Mesendoderm (in vitro differentiated cells): ENCODE data around the gene PNPO.

ENCODE experiments used
- DNase-seq: peaks from one replicate; pipeline ENCODE4 v3.0.0; 2013
- H2AK5ac ChIP-seq: 2 replicates; pipeline ENCODE4 v1.6.1; 2013; ENCODE audit warnings: low read length, inconsistent platforms
- H2BK120ac ChIP-seq: 2 replicates; pipeline ENCODE4 v1.6.1; 2013; ENCODE audit warnings: low read depth, mild to moderate bottlenecking, low read length, moderate library complexity, mixed read lengths
- H2BK15ac ChIP-seq: replicated peaks from 2 replicates; pipeline ENCODE4 v1.6.1; 2013; ENCODE audit warnings: low read depth, mild to moderate bottlenecking, moderate library complexity
- H2BK5ac ChIP-seq: 2 replicates; pipeline ENCODE4 v1.6.1; 2013; ENCODE audit warnings: low read length, inconsistent platforms
- H3K18ac ChIP-seq: 2 replicates; pipeline ENCODE4 v1.6.1; 2013; ENCODE audit warnings: mild to moderate bottlenecking, low read length, mixed read lengths
- H3K23ac ChIP-seq: one replicate; pipeline ENCODE4 v1.6.1; 2013; ENCODE audit warnings: low read length
- H3K27ac ChIP-seq: 2 replicates; pipeline ENCODE4 v1.5.1; 2013; ENCODE audit warnings: low read depth, mild to moderate bottlenecking, inconsistent platforms, low read length, moderate library complexity
- H3K27me3 ChIP-seq: 2 replicates; pipeline ENCODE4 v1.6.1; 2013; ENCODE audit warnings: low read length, control low read depth, mild to moderate bottlenecking, inconsistent platforms; ENCODE audit not compliant: insufficient read depth, poor library complexity
- H3K36me3 ChIP-seq: 2 replicates; pipeline ENCODE4 v1.6.1; 2013; ENCODE audit warnings: low read length, inconsistent platforms; ENCODE audit not compliant: control insufficient read depth, insufficient read depth
- H3K4ac ChIP-seq: one replicate; pipeline ENCODE4 v1.6.1; 2013; ENCODE audit warnings: low read depth, mild to moderate bottlenecking, low read length, moderate library complexity
- H3K4me1 ChIP-seq: 2 replicates; pipeline ENCODE4 v1.6.1; 2013; ENCODE audit warnings: low read depth, low read length, inconsistent platforms; ENCODE audit not compliant: control insufficient read depth
- H3K4me2 ChIP-seq: 2 replicates; pipeline ENCODE4 v1.6.1; 2013; ENCODE audit warnings: low read length
- H3K4me3 ChIP-seq: 2 replicates; pipeline ENCODE4 v1.5.1; 2013; ENCODE audit warnings: mild to moderate bottlenecking, low read length
- H3K56ac ChIP-seq: one replicate; pipeline ENCODE4 v1.6.1; 2013; ENCODE audit warnings: low read length
- H3K79me1 ChIP-seq: 2 replicates; pipeline ENCODE4 v1.6.1; 2013; ENCODE audit warnings: low read length, inconsistent platforms
- H3K79me2 ChIP-seq: 2 replicates; pipeline ENCODE4 v1.6.1; 2013; ENCODE audit warnings: mild to moderate bottlenecking, low read length; ENCODE audit not compliant: control insufficient read depth, insufficient read depth
- H3K9ac ChIP-seq: 2 replicates; pipeline ENCODE4 v1.6.1; 2013; ENCODE audit warnings: low read length, inconsistent platforms
- H4K5ac ChIP-seq: one replicate; pipeline ENCODE4 v1.6.1; 2013; ENCODE audit warnings: low read length
- H4K8ac ChIP-seq: one replicate; pipeline ENCODE4 v1.6.1; 2013; ENCODE audit warnings: low read depth, mild to moderate bottlenecking, control low read depth, low read length, moderate library complexity
- WGBS: extraction: QIAGEN DNeasy Blood & Tissue Kit; methylation state at CpG from one replicate; pipeline ENCODE4 v1.1.7; 2013; ENCODE audit warnings: low lambda C conversion rate, missing lambda C conversion rate; ENCODE audit not compliant: insufficient coverage; ENCODE audit errors: extremely low coverage; 5-methylcytosine and 5-hydroxymethylcytosine counted together

The PNPO gene

GRCh38 chr17:47946516-47946915 lies 5.1 kb downstream of the PNPO start:
- Histone ChIP-seq H2BK15ac (no peak overlapping the region), H3K27ac (no peak overlapping the region), H3K4ac (no peak overlapping the region), H2BK120ac (no peak overlapping the region), H4K8ac (no peak overlapping the region), H3K4me3 (no peak overlapping the region), H3K27me3 (no peaks in the 10 kb centered on the region), H3K56ac (no peak overlapping the region), H3K79me1 (no peaks in the 10 kb centered on the region), H4K5ac (no peak overlapping the region), H3K18ac (no peak overlapping the region), H3K79me2 (no peaks in the 10 kb centered on the region), H2AK5ac (no peak overlapping the region), H2BK5ac (no peak overlapping the region), H3K36me3 (no peaks in the 10 kb centered on the region), H3K9ac (no peak overlapping the region), H3K4me1 (peaks cover 2% of the 10 kb centered on the region), H3K23ac (no peak overlapping the region), H3K4me2 (no peak overlapping the region)
- DNase-seq, result no peak
- no CpG with 5 or more reads among the region's 6 CpGs for WGBS

DNA sequence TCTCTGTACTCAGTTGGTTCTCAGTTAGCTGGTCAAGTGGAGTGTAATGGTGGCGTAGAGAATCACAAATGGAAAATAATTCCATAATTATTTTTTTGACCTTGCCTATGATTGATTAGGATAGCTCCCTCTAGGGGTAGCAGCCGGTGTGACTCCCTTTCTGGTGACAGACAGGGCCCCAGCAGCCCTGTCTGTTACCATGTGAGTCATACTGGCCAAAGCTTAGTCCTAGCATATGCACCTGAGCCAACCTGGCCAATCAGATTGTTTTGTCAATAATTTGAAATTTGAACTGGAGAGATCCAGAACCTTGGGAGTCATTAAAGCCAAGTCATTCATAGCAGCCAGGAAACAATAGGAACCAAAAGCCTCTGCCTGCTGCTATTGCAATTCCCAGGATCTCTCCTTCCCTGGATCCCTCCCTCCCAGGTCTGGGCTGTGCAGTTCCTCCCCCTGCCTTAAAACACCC lies 5.6 kb downstream of the PNPO start:
- Histone ChIP-seq H3K23ac (no peak overlapping the region), H4K8ac (no peak overlapping the region), H2BK120ac (no peak overlapping the region), H3K79me1 (no peaks in the 10 kb centered on the region), H2BK15ac (no peak overlapping the region), H3K79me2 (no peaks in the 10 kb centered on the region), H4K5ac (no peak overlapping the region), H3K56ac (no peak overlapping the region), H3K4ac (no peak overlapping the region), H2BK5ac (no peak overlapping the region), H3K18ac (no peak overlapping the region), H2AK5ac (no peak overlapping the region), H3K9ac (no peak overlapping the region), H3K4me2 (no peak overlapping the region), H3K27ac (no peak overlapping the region), H3K4me3 (no peak overlapping the region), H3K36me3 (no peaks in the 10 kb centered on the region), H3K4me1 (peaks cover 2% of the 10 kb centered on the region), H3K27me3 (no peaks in the 10 kb centered on the region)
- peak; percentile 94 for DNase-seq
- WGBS, result no CpG with 5 or more reads among the region's 2 CpGs

DNA sequence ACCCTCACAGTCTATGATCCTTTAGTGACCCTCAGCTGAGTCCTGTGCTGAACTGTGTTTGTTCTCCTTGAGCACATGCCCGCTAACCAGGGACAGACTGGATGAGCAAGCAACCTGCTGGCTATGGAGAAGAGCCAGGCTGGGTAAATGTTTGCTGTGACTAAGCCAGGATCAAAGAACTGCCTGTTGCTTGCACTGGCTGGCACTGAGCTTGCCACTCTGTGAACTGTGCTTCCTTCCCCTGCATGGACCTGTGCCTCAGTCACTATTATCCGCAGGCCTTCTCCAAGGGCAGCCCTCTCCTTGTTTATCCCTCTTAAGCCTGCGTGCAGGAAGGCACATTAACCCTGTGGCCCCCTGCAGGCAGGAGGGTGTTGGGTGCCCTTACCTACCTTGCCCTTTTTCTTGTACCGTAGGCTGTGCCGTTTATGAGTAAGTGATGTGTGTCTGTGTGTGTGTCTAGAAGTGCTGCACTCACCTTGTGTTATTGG lies 7.4 kb downstream of the PNPO start:
- Histone ChIP-seq H3K27me3 (no peaks in the 10 kb centered on the region), H3K4ac (no peak overlapping the region), H2BK5ac (no peak overlapping the region), H3K27ac (no peak overlapping the region), H2BK120ac (no peak overlapping the region), H3K4me3 (no peak overlapping the region), H3K18ac (no peak overlapping the region), H3K4me2 (no peak overlapping the region), H3K36me3 (no peaks in the 10 kb centered on the region), H3K56ac (peak overlapping the region; percentile 1), H3K23ac (no peak overlapping the region), H3K4me1 (peaks cover 2% of the 10 kb centered on the region), H4K8ac (no peak overlapping the region), H3K79me1 (no peaks in the 10 kb centered on the region), H3K9ac (no peak overlapping the region), H3K79me2 (no peaks in the 10 kb centered on the region), H2BK15ac (no peak overlapping the region), H4K5ac (no peak overlapping the region), H2AK5ac (no peak overlapping the region)
- DNase-seq, result no peak
- WGBS, result no CpG with 5 or more reads among the region's 5 CpGs

DNA sequence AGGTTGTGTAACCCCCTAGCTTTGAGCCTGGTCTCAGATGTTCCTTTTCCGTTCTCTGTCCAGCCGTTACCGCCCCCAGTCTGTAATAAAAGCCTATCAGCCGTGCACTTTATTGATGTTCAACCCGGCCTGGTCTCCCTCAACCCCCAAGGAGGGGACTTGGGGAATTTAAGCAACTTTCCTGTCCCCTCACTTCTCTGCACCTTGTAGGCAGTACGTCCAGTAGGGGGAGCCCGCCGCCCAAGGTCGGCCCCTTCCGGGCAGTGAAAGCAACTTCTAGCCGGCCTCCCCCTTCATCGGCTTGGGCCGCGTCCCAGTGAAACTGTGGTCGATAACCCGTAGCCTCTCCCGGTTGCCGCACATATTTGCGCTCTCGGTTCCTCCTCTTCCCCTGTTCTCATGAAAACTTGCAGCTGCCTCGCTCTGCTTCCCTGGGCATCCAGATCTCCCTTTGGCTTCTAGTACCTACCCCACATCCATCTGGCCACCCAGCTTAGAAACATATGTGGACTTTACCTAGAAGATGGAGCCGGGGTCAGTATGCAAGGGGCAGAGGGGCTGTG lies 7.9 kb downstream of the PNPO start:
- Histone ChIP-seq H2BK15ac (peak overlapping the region; percentile 8), H2BK120ac (no peak overlapping the region), H3K36me3 (no peaks in the 10 kb centered on the region), H3K27ac (no peak overlapping the region), H3K4me3 (no peak overlapping the region), H3K4me1 (peaks cover 2% of the 10 kb centered on the region), H3K79me2 (no peaks in the 10 kb centered on the region), H2BK5ac (no peak overlapping the region), H3K23ac (no peak overlapping the region), H4K8ac (no peak overlapping the region), H3K4ac (no peak overlapping the region), H4K5ac (no peak overlapping the region), H3K27me3 (no peaks in the 10 kb centered on the region), H3K9ac (peak overlapping the region; percentile 40), H2AK5ac (no peak overlapping the region), H3K4me2 (peak overlapping the region; percentile 10), H3K79me1 (no peaks in the 10 kb centered on the region), H3K18ac (peak overlapping the region; percentile 42), H3K56ac (peak overlapping the region; percentile 68)
- peak; percentile 88 for DNase-seq
- WGBS, result no CpG with 5 or more reads among the region's 22 CpGs

DNA sequence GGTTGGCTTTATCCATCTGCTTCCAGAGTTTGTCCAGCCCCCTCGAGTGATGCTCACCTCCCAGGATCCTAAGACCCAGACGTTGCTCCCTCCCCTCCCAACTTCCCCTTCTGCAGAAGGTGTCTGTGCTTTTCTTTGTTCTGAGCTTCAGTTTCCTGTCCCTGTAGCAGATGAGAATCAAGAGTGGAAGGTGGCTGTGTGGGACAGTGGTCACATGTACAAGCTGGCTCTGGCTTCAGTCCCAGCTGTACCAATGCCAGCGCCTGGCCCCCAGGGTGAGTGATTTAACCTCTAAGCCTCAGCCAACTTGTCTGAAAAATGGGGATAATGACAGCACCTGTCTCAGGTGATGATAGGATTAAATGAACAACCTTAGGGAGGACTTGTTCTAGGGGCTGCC lies 8.6 kb downstream of the PNPO start:
- Histone ChIP-seq H3K4me3 (no peak overlapping the region), H3K4ac (no peak overlapping the region), H3K79me1 (no peaks in the 10 kb centered on the region), H3K4me2 (no peak overlapping the region), H2AK5ac (no peak overlapping the region), H3K56ac (peak overlapping the region; percentile 4), H2BK120ac (no peak overlapping the region), H4K8ac (no peak overlapping the region), H3K36me3 (no peaks in the 10 kb centered on the region), H3K9ac (peak overlapping the region; percentile 40), H2BK15ac (no peak overlapping the region), H3K18ac (no peak overlapping the region), H4K5ac (no peak overlapping the region), H3K27me3 (no peaks in the 10 kb centered on the region), H3K27ac (no peak overlapping the region), H3K23ac (no peak overlapping the region), H2BK5ac (no peak overlapping the region), H3K4me1 (peaks cover 2% of the 10 kb centered on the region), H3K79me2 (no peaks in the 10 kb centered on the region)
- no peak for DNase-seq
- no CpG with 5 or more reads among the region's 3 CpGs for WGBS

DNA sequence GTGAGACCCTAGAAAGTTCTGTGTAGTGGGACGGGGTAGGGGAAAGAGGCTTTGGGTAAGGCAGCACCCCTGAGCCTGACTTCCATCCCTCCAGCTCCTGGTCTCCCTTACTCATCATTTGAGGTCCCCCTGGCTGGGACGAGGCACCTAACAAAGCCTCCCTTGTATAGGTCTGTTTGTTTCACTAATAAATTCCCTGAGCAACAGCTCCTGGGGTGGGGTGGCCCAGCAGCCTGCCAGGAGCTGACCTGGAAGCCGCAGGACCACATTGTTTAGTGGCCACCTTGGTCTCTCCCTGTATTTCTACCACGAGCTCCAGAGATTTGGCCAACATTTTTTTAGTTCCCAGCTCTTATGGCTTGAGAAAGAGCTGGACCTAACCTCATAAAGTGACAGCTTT lies 9.1 kb downstream of the PNPO start:
- peaks cover 2% of the 10 kb centered on the region for H3K4me1 ChIP-seq
- no peaks in the 10 kb centered on the region for H3K79me1 ChIP-seq
- no peak overlapping the region for H2BK120ac ChIP-seq
- no peak overlapping the region for H3K18ac ChIP-seq
- no peaks in the 10 kb centered on the region for H3K27me3 ChIP-seq
- no CpG with 5 or more reads among the region's 4 CpGs for WGBS
- no peak overlapping the region for H3K4ac ChIP-seq
- no peak for DNase-seq
- no peak overlapping the region for H2AK5ac ChIP-seq
- no peak overlapping the region for H3K4me3 ChIP-seq
- H3K79me2 ChIP-seq, result no peaks in the 10 kb centered on the region
- H4K5ac ChIP-seq, result no peak overlapping the region
- H3K56ac ChIP-seq, result no peak overlapping the region
- H4K8ac ChIP-seq, result no peak overlapping the region
- no peak overlapping the region for H2BK15ac ChIP-seq
- no peak overlapping the region for H3K27ac ChIP-seq
- H2BK5ac ChIP-seq, result no peak overlapping the region
- no peak overlapping the region for H3K4me2 ChIP-seq
- H3K36me3 ChIP-seq, result no peaks in the 10 kb centered on the region
- H3K23ac ChIP-seq, result no peak overlapping the region
- H3K9ac ChIP-seq, result no peak overlapping the region
